ENCODE data around the gene MFSD1. TPM values are rescaled to one million over a fixed set of nuclear protein-coding genes. Genes with fewer than 3 reads are reported as not detected.

MFSD1 gene
- total and polyA plus RNA-seq, 2 of the 13 experiments (the other 11 are each of a cell fraction or from before 2014, with no cell fraction given), result 17.3 to 37.9 TPM

GRCh38 chr3:158804441-158804840 lies 2.6 kb downstream of the MFSD1 start:
- Histone ChIP-seq H2AFZ (ENCODE audit: low read length) (no peak overlapping the region), H3K79me2 (ENCODE audit: insufficient read depth, low read length) (no peaks in the 10 kb centered on the region), H3K36me3 (replicated peaks in 1 of 2; ENCODE audit: control insufficient read depth in 1 of 2, insufficient read depth in 2 of 2, low read length in 2 of 2) (peaks cover 0 to 5% of the 10 kb centered on the region in 2 experiments; a peak in 3 of 5 replicates), H3K4me2 (ENCODE audit: low read depth, low read length) (no peak overlapping the region), H3K27me3 (ENCODE audit: control insufficient read depth in 1 of 2, insufficient read depth in 2 of 2, low read length in 2 of 2) (no peaks in the 10 kb centered on the region), H4K20me1 (ENCODE audit: insufficient read depth, low read length) (no peaks in the 10 kb centered on the region), H3K27ac (ENCODE audit: extremely low read length, insufficient read depth, low read length) (no peak overlapping the region), H3K4me1 (ENCODE audit: insufficient read depth, low read length) (peaks cover 23% of the 10 kb centered on the region), H3K4me3 (replicated peaks in 1 of 3; ENCODE audit: insufficient read depth in 1 of 3, low read depth in 2 of 3, low read length in 3 of 3) (no peak overlapping the region), H3K9me3 (ENCODE audit: low read length) (no peaks in the 10 kb centered on the region), H3K9ac (ENCODE audit: insufficient read depth, low read depth, low read length) (no peak overlapping the region)
- WGBS (ENCODE audit: low lambda C conversion rate), result 91% methylated on average over 3 of the region's 3 CpGs
- POLR2A ChIA-PET, result no interaction called here
- DNase-seq (ENCODE audit: low spot score) (no peak), ATAC-seq (no peak), FAIRE-seq (no peak)
- TF ChIP-seq MIXL1 (CRISPR knock-in tag; IDR thresholded peaks at IDR 0.05) (no peak), PRDM10 (CRISPR knock-in tag; IDR thresholded peaks at IDR 0.05; ENCODE audit: low read depth) (no peak), ZNF629 (CRISPR knock-in tag; conservative IDR thresholded peaks at IDR 0.05) (no peak), TMF1 (CRISPR knock-in tag; IDR thresholded peaks at IDR 0.05; ENCODE audit: low read depth) (no peak), ZFX (CRISPR knock-in tag; IDR thresholded peaks at IDR 0.05; ENCODE audit: low read depth) (no peak), ISX (CRISPR knock-in tag; conservative IDR thresholded peaks at IDR 0.05) (no peak), HMG20B (CRISPR knock-in tag; conservative IDR thresholded peaks at IDR 0.05) (no peak), ZNF441 (CRISPR knock-in tag; IDR thresholded peaks at IDR 0.05; ENCODE audit: borderline replicate concordance) (no peak)
- in situ Hi-C loops (cut with HindIII; ENCODE audit: extremely low pct_ligation_motif_present, low pct_unique_long_range_greater_than_20kb), result no loop called here
- intact Hi-C loops (cut with micrococcal nuclease; ENCODE audit: unreplicated experiment), result loop anchor here (5.0 kb wide), 1 partner anchor 162 kb away; the partner anchor contains the start of gene GFM1
- CTCF ChIA-PET (ENCODE audit: low intra/inter-chr PET ratio, low total read pairs), result no interaction called here
- no TSS peak for BruUV-seq (replicated peaks)

Measured in HepG2 (cell line).